ENCODE results near the gene TAS2R38. TPM values are rescaled to one million over a fixed set of nuclear protein-coding genes. Genes with fewer than 3 reads are reported as not detected.

The TAS2R38 gene
- total RNA-seq, 1 donor from 2014 or later: not detected

- H3K4me3 Mint-ChIP-seq (ENCODE audit: unreplicated experiment): no peak overlapping the region
- H3K27me3 Mint-ChIP-seq (ENCODE audit: unreplicated experiment): no peaks in the 10 kb centered on the region
- no peaks in the 10 kb centered on the region for H3K36me3 Mint-ChIP-seq (ENCODE audit: unreplicated experiment)
- peaks cover 32% of the 10 kb centered on the region for H3K9me3 Mint-ChIP-seq (ENCODE audit: unreplicated experiment)
- no peak overlapping the region for H3K27ac Mint-ChIP-seq (ENCODE audit: unreplicated experiment)
- TF ChIP-seq CTCF (IDR thresholded peaks at IDR 0.05): no peak
- H3K4me1 Mint-ChIP-seq (ENCODE audit: unreplicated experiment): no peaks in the 10 kb centered on the region
- no peak for DNase-seq (ENCODE audit: extremely low spot score, unreplicated experiment)
Measured at GRCh38 chr7:141941075-141941474, 32.5 kb downstream of the TAS2R38 start.

GRCh38 chr7:141930211-141930610 is 43.4 kb downstream of the TAS2R38 start:
- H3K36me3 Mint-ChIP-seq (ENCODE audit: unreplicated experiment): no peaks in the 10 kb centered on the region
- H3K4me1 Mint-ChIP-seq (ENCODE audit: unreplicated experiment): no peaks in the 10 kb centered on the region
- no peak for TF ChIP-seq CTCF (IDR thresholded peaks at IDR 0.05)
- H3K4me3 Mint-ChIP-seq (ENCODE audit: unreplicated experiment): no peak overlapping the region
- H3K9me3 Mint-ChIP-seq (ENCODE audit: unreplicated experiment): peaks cover 6% of the 10 kb centered on the region
- DNase-seq (ENCODE audit: extremely low spot score, unreplicated experiment): no peak
- no peak overlapping the region for H3K27ac Mint-ChIP-seq (ENCODE audit: unreplicated experiment)
- no peaks in the 10 kb centered on the region for H3K27me3 Mint-ChIP-seq (ENCODE audit: unreplicated experiment)

GRCh38 chr7:141928845-141929195 is 44.8 kb downstream of the TAS2R38 start:
- Mint-ChIP-seq H3K4me3 (ENCODE audit: unreplicated experiment) (no peak overlapping the region), H3K27me3 (ENCODE audit: unreplicated experiment) (no peaks in the 10 kb centered on the region), H3K27ac (ENCODE audit: unreplicated experiment) (no peak overlapping the region), H3K4me1 (ENCODE audit: unreplicated experiment) (no peaks in the 10 kb centered on the region), H3K9me3 (ENCODE audit: unreplicated experiment) (peaks cover 4% of the 10 kb centered on the region), H3K36me3 (ENCODE audit: unreplicated experiment) (no peaks in the 10 kb centered on the region)
- no peak for TF ChIP-seq CTCF (IDR thresholded peaks at IDR 0.05)
- no peak for DNase-seq (ENCODE audit: extremely low spot score, unreplicated experiment)

- no peaks in the 10 kb centered on the region for H3K4me1 Mint-ChIP-seq (ENCODE audit: unreplicated experiment)
Measured at GRCh38 chr7:141928146-141928844, 45.3 kb downstream of the TAS2R38 start.

More at GRCh38 chr7:141928146-141928844, 45.3 kb downstream of the TAS2R38 start:
- no peak overlapping the region for H3K27ac Mint-ChIP-seq (ENCODE audit: unreplicated experiment)
- TF ChIP-seq CTCF (IDR thresholded peaks at IDR 0.05): no peak
- H3K36me3 Mint-ChIP-seq (ENCODE audit: unreplicated experiment): no peaks in the 10 kb centered on the region
- H3K27me3 Mint-ChIP-seq (ENCODE audit: unreplicated experiment): no peaks in the 10 kb centered on the region
- H3K9me3 Mint-ChIP-seq (ENCODE audit: unreplicated experiment): peaks cover 4% of the 10 kb centered on the region
- DNase-seq (ENCODE audit: extremely low spot score, unreplicated experiment): no peak
- no peak overlapping the region for H3K4me3 Mint-ChIP-seq (ENCODE audit: unreplicated experiment)

Other genes starting within 250 kb of the TAS2R38 start
- 96.4 and 112 TPM in 2 replicates for gene SSBP1, start 235.4 kb downstream of the TAS2R38 start, total RNA-seq
- 1.6 and 2.6 TPM in 2 replicates for gene TAS2R3, start 209.7 kb downstream of the TAS2R38 start, total RNA-seq
- gene TAS2R4, start 197.1 kb downstream of the TAS2R38 start, total RNA-seq: 1.7 and 2.2 TPM in 2 replicates
- 3.1 and 3.2 TPM in 2 replicates for gene TAS2R5, start 183.6 kb downstream of the TAS2R38 start, total RNA-seq
- not detected in 2 replicates for gene PRSS37, start 132.3 kb downstream of the TAS2R38 start, total RNA-seq
- gene OR9A4, start 57.4 kb downstream of the TAS2R38 start, total RNA-seq: not detected in 2 replicates
- gene CLEC5A, start 26.8 kb downstream of the TAS2R38 start, total RNA-seq: not detected in 2 replicates
- gene MGAM, start 22.1 kb upstream of the TAS2R38 start, total RNA-seq: not detected in 2 replicates
- not detected in 2 replicates for gene MGAM2, start 137.9 kb upstream of the TAS2R38 start, total RNA-seq

Measured in osteocyte (in vitro differentiated cells).